ENCODE results near the gene GATM.

The GATM gene

DNA sequence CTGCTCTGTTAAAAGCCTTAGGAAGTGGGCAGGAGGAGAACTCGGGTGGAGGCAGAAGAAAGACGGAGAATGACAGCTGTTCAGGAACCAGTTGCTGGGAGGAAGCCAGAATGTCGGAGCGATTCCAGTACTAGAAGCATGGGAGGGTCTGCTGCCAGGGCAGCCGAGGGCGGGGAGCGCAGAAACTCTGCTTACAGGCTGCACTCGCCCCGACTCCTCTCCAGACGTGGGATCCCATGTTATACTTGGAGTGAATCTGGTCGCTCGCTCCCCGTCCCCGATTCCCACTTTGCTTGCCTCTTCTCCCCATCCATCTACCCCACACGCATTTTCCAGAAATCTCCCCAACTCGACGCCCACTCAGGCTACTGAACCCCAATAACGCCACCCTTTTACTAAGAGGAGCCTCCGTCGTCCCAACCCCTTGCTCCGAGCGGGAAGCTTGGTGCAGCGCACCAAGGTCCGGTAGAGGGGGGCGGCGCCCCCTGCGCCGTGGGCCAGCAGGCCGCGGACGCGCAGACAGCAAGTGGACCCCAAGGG lies 665 bp downstream of the GATM start:
- DNase-seq (ENCODE audit: low read depth in 2 of 2), result no peak
- no peak for TF ChIP-seq CTCF (IDR thresholded peaks at IDR 0.05; ENCODE audit: low read depth, low read length)
- peak overlapping the region; percentile 33 to 42 for H3K4me3 ChIP-seq (replicated peaks in 1 of 2; ENCODE audit: low read depth in 2 of 2, low read length in 2 of 2)

DNA sequence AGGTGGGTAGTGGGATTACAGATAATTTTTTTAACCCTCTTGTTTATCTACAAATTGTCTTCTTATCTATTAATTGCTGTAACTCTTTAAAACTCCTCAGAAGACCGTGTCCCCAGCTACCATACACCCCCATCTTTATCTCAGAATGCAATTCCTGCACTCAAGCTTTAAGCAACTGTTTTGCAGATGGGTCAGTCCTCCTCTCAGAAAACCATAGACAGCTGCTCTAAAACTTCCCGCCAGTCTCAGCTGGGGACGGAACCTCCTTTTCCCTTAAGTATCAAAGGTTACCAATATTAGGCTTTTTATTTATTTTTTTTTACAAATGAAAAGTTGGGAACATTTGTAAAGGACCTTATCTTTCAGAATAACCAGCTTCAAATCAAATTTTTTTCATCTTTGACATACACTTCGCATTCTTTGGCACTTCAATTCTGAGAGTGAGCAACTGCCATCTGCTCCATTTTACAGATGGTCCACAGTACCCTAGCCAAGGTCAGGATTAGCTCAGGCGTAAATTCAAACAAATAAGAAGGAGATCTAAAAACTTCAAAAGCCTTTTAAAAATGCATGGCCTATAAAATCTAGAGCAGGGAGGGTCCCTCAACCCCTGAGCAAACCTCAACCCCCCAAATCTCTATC lies 1.3 kb downstream of the GATM start:
- TF ChIP-seq CTCF (IDR thresholded peaks at IDR 0.05; ENCODE audit: low read depth, low read length), result no peak
- no peak for DNase-seq (ENCODE audit: low read depth in 2 of 2)
- no peak overlapping the region for H3K4me3 ChIP-seq (replicated peaks in 1 of 2; ENCODE audit: low read depth in 2 of 2, low read length in 2 of 2)

GRCh38 chr15:45376300-45376928 lies 1.9 kb downstream of the GATM start:
- DNase-seq (ENCODE audit: low read depth in 2 of 2), result no peak
- no peak overlapping the region for H3K4me3 ChIP-seq (replicated peaks in 1 of 2; ENCODE audit: low read depth in 2 of 2, low read length in 2 of 2)
- no peak for TF ChIP-seq CTCF (IDR thresholded peaks at IDR 0.05; ENCODE audit: low read depth, low read length)

DNA sequence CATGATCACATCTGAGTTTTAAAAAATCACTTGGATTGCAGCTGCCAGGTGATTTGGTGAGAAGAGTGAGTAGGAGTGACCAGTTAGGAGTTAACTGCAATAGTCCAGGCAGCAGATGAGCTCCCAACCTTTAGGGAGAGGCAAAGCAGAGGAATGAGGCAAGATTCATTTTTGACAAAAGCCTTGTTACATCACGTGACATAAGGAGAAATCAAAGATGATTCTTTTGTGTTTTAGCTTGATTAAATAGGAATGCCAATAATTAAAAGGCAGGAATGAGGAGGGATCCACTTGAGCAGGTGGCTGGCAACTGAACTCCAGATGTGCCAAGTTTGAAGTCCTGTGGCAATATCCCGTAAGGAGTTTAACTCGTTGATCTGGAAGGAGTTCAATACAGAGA lies 2.5 kb downstream of the GATM start:
- DNase-seq (ENCODE audit: low read depth in 2 of 2), result no peak
- no peak for TF ChIP-seq CTCF (IDR thresholded peaks at IDR 0.05; ENCODE audit: low read depth, low read length)
- H3K4me3 ChIP-seq (replicated peaks in 1 of 2; ENCODE audit: low read depth in 2 of 2, low read length in 2 of 2), result no peak overlapping the region

DNA sequence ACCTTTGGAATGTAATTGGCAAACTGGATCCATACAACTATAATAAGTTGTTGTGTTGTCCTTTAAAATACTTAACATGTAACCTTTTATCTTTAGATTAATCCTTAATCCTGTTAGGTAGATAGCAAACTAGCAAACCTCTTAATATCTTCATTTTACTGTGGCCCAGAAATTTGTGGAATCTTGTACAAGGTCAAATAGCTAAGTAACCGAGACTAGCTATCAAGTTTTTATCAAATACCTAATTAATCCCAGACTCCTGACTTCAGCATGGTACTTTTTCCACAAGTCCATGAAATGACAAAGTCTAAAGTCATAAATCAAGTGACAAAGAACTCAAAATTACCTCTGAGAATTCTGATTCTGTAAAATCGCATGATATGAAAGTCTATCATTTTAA lies 4.4 kb downstream of the GATM start:
- H3K4me3 ChIP-seq (replicated peaks in 1 of 2; ENCODE audit: low read depth in 2 of 2, low read length in 2 of 2), result no peak overlapping the region
- no peak for DNase-seq (ENCODE audit: low read depth in 2 of 2)
- TF ChIP-seq CTCF (IDR thresholded peaks at IDR 0.05; ENCODE audit: low read depth, low read length), result no peak

- H3K4me3 ChIP-seq (replicated peaks in 1 of 2; ENCODE audit: low read depth in 2 of 2, low read length in 2 of 2), result no peak overlapping the region
- TF ChIP-seq CTCF (IDR thresholded peaks at IDR 0.05; ENCODE audit: low read depth, low read length), result no peak
- no peak for DNase-seq (ENCODE audit: low read depth in 2 of 2)
These were observed 6.0 kb downstream of the GATM start for GRCh38 chr15:45372041-45372995.
